Upper lobe of left lung (tissue), 4 donors: ENCODE measurements around the gene TMEM132D.

Experiments
- EP300 ChIP-seq, 4 donors: sonication (generic); formaldehyde crosslinking; IDR thresholded peaks; one replicate each; pipeline ENCODE4 v1.5.1; 2017; ENCODE audit warnings: antibody characterized with exemption in 4 of 4, control low read depth in 2 of 4
- POLR2A ChIP-seq, 4 donors: fragments of 450-650 bp; IDR thresholded peaks; one replicate each; pipeline ENCODE4 v1.5.1; 2016 to 2017; ENCODE audit warnings: antibody characterized with exemption in 4 of 4, mild to moderate bottlenecking in 2 of 4
- TF ChIP-seq, protein P1 (sequence below), 6 experiments: fragments of 450-650 bp in 4 of 6; fragments of 200-600 bp in 2 of 6; sonication (generic) in 2 of 6; IDR thresholded peaks; one replicate each; pipeline ENCODE4 v1.5.1; 2016 to 2019; ENCODE audit warnings: antibody characterized with exemption in 6 of 6

GRCh38 chr12:129196927-129197326 is 706.9 kb downstream of the TMEM132D start:
- no peak for TF ChIP-seq POLR2A (IDR thresholded peaks at IDR 0.05)
- TF ChIP-seq, protein P1, sequence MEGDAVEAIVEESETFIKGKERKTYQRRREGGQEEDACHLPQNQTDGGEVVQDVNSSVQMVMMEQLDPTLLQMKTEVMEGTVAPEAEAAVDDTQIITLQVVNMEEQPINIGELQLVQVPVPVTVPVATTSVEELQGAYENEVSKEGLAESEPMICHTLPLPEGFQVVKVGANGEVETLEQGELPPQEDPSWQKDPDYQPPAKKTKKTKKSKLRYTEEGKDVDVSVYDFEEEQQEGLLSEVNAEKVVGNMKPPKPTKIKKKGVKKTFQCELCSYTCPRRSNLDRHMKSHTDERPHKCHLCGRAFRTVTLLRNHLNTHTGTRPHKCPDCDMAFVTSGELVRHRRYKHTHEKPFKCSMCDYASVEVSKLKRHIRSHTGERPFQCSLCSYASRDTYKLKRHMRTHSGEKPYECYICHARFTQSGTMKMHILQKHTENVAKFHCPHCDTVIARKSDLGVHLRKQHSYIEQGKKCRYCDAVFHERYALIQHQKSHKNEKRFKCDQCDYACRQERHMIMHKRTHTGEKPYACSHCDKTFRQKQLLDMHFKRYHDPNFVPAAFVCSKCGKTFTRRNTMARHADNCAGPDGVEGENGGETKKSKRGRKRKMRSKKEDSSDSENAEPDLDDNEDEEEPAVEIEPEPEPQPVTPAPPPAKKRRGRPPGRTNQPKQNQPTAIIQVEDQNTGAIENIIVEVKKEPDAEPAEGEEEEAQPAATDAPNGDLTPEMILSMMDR (IDR thresholded peaks at IDR 0.05): no peak
- no peak for TF ChIP-seq EP300 (IDR thresholded peaks at IDR 0.05)
